HepG2 (cell line): ENCODE measurements around the gene PRMT5. TPM values are rescaled to one million over a fixed set of nuclear protein-coding genes. Genes with fewer than 3 reads are reported as not detected.

Source experiments
- ATAC-seq: fragments of 200-7000 bp; cut with Tn5 transposase; 3 replicates; pipeline ENCODE4 v1.9.1; 2020; ENCODE audit warnings: mild to moderate bottlenecking, moderate library complexity
- BruUV-seq: library from RNA; stranded (reverse); fragments of 400-500 nt; replicated peaks from 2 replicates; lab custom pipeline; 2021; lab: Mats Ljungman, UMichigan
- CTCF ChIA-PET: fragments of 300-600 bp; formaldehyde crosslinking; extraction: SDS; loops from one replicate; lab custom pipeline; 2021; ENCODE audit warnings: low total read pairs, inconsistent platforms, low intra/inter-chr PET ratio; lab: Yijun Ruan, JAX
- POLR2A ChIA-PET: fragments of 350-600 bp; sonication (Branson Sonifier 250); formaldehyde crosslinking; loops from one replicate; lab custom pipeline; 2020; ENCODE audit warnings: antibody characterized with exemption, inconsistent platforms; lab: Yijun Ruan, JAX
- DNase-seq: peaks from one replicate; pipeline ENCODE4 v3.0.0-alpha.2; 2015; ENCODE audit warnings: low spot score
- FAIRE-seq: peaks from 3 replicates; lab custom pipeline; 2011; peaks lifted over from hg19 to GRCh38; lab: Jason Lieb, UNC
- H2AFZ ChIP-seq: one replicate; pipeline ENCODE4 v1.6.1; 2011; ENCODE audit warnings: low read length, inconsistent platforms
- H3K27ac ChIP-seq: fragments of 300-600 bp; 3 replicates; pipeline ENCODE4 v1.8.0; 2011; ENCODE audit warnings: mixed run types, mild to moderate bottlenecking, mixed read lengths, low read length, inconsistent platforms; ENCODE audit not compliant: insufficient read depth; ENCODE audit errors: extremely low read length
- H3K27me3 ChIP-seq, 2 experiments: fragments of 200-600 bp in 1 of 2; 2 replicates in 1 of 2; 3 replicates in 1 of 2; pipeline versions ENCODE4 v1.6.0 to v1.8.0; 2011; ENCODE audit warnings: low read length in 2 of 2, mild to moderate bottlenecking in 2 of 2, moderate library complexity in 2 of 2, inconsistent platforms in 1 of 2; ENCODE audit not compliant: insufficient read depth in 2 of 2, control insufficient read depth in 1 of 2
- H3K36me3 ChIP-seq, 2 experiments: fragments of 200-600 bp in 1 of 2; replicated peaks in 1 of 2; 2 replicates in 1 of 2; 3 replicates in 1 of 2; pipeline versions ENCODE4 v1.5.1 to v1.8.0; 2011; ENCODE audit warnings: low read length in 2 of 2, inconsistent platforms in 1 of 2; ENCODE audit not compliant: insufficient read depth in 2 of 2, control insufficient read depth in 1 of 2
- H3K4me1 ChIP-seq: 2 replicates; pipeline ENCODE4 v1.5.1; 2012; ENCODE audit warnings: low read length, inconsistent platforms; ENCODE audit not compliant: insufficient read depth
- H3K4me2 ChIP-seq: 2 replicates; pipeline ENCODE4 v1.6.0; 2011; ENCODE audit warnings: low read depth, low read length, inconsistent platforms
- H3K4me3 ChIP-seq, 3 experiments: fragments of 200-600 bp in 1 of 3; sonication (generic), shearing (Covaris generic) in 1 of 3; replicated peaks in 1 of 3; 2 replicates each; pipeline ENCODE4 v1.5.1; 2011 to 2016; ENCODE audit warnings: low read length in 3 of 3, inconsistent platforms in 2 of 3, low read depth in 2 of 3, mild to moderate bottlenecking in 2 of 3, control low read depth in 1 of 3, mixed read lengths in 1 of 3; ENCODE audit not compliant: insufficient read depth in 1 of 3
- H3K79me2 ChIP-seq: one replicate; pipeline ENCODE4 v1.6.1; 2011; ENCODE audit warnings: low read length, inconsistent platforms; ENCODE audit not compliant: insufficient read depth
- H3K9ac ChIP-seq: 2 replicates; pipeline ENCODE4 v1.6.0; 2011; ENCODE audit warnings: mild to moderate bottlenecking, low read depth, low read length, inconsistent platforms; ENCODE audit not compliant: insufficient read depth
- H3K9me3 ChIP-seq: 2 replicates; pipeline ENCODE4 v1.5.1; 2012; ENCODE audit warnings: mild to moderate bottlenecking, low read length
- H4K20me1 ChIP-seq: 2 replicates; pipeline ENCODE4 v1.6.0; 2011; ENCODE audit warnings: inconsistent platforms, mild to moderate bottlenecking, low read length, moderate library complexity; ENCODE audit not compliant: insufficient read depth
- CREB1 ChIP-seq, 2 experiments: fragments of 450-650 bp in 1 of 2; IDR thresholded peaks; 2 replicates each; pipeline ENCODE4 v1.6.1; 2016 to 2017; ENCODE audit warnings: control low read depth in 1 of 2, mild to moderate bottlenecking in 1 of 2, missing compliant biosample characterization in 1 of 2, missing genetic modification characterization in 1 of 2
- EHMT2 ChIP-seq: fragments of 200-600 bp; sonication (generic); IDR thresholded peaks from 2 replicates; pipeline ENCODE4 v1.7.0; 2017; ENCODE audit warnings: antibody characterized with exemption, low read depth, low read length, borderline replicate concordance
- FOXP1 ChIP-seq, 2 experiments: fragments of 450-650 bp in 1 of 2; IDR thresholded peaks; 2 replicates each; pipeline ENCODE4 v1.6.1; 2017 to 2018; ENCODE audit warnings: antibody characterized with exemption in 1 of 2
- HDAC2 ChIP-seq: sonication (generic); formaldehyde crosslinking; IDR thresholded peaks from 2 replicates; pipeline ENCODE4 v1.4.0; 2020; ENCODE audit warnings: missing genetic modification reagents
- NFRKB ChIP-seq: fragments of 450-650 bp; IDR thresholded peaks from 2 replicates; pipeline ENCODE4 v1.6.1; 2017
- SNAI1 ChIP-seq: sonication (generic); formaldehyde crosslinking; IDR thresholded peaks from 2 replicates; pipeline ENCODE4 v1.5.0; 2020; ENCODE audit warnings: mild to moderate bottlenecking, missing genetic modification reagents, borderline replicate concordance
- SP1 ChIP-seq, 2 experiments: fragments of 450-650 bp in 1 of 2; sonication (generic) in 1 of 2; formaldehyde crosslinking in 1 of 2; IDR thresholded peaks; 2 replicates each; pipeline versions ENCODE4 v1.4.0 to v1.6.1; 2016 to 2020; ENCODE audit warnings: missing genetic modification reagents in 1 of 2
- SRSF9 ChIP-seq: fragments of 200-400 bp; formaldehyde crosslinking; IDR thresholded peaks from 2 replicates; pipeline ENCODE4 v1.6.1; 2018; ENCODE audit warnings: borderline replicate concordance, mild to moderate bottlenecking, low read depth, low read length; ENCODE audit not compliant: insufficient read depth, poor library complexity, severe bottlenecking
- WIZ ChIP-seq: sonication (generic); formaldehyde crosslinking; IDR thresholded peaks from 2 replicates; pipeline ENCODE4 v1.5.1; 2020; ENCODE audit warnings: mild to moderate bottlenecking, missing genetic modification reagents
- ZBTB21 ChIP-seq: sonication (generic); formaldehyde crosslinking; IDR thresholded peaks from 2 replicates; pipeline ENCODE4 v1.4.0; 2020; ENCODE audit warnings: missing genetic modification reagents
- ZNF318 ChIP-seq: sonication (generic); formaldehyde crosslinking; IDR thresholded peaks from 2 replicates; pipeline ENCODE4 v1.4.0; 2020; ENCODE audit warnings: mild to moderate bottlenecking, missing genetic modification reagents
- ZSCAN22 ChIP-seq: sonication (generic); formaldehyde crosslinking; IDR thresholded peaks from 2 replicates; pipeline ENCODE4 v1.4.0; 2020; ENCODE audit warnings: mild to moderate bottlenecking, missing genetic modification reagents
- WGBS: methylation state at CpG from one replicate; pipeline ENCODE4 v1.1.6; 2017; ENCODE audit warnings: low lambda C conversion rate; 5-methylcytosine and 5-hydroxymethylcytosine counted together
- in situ Hi-C: cut with HindIII; loops from 2 replicates; pipeline ENCODE4 v1.10.0; 2017; ENCODE audit warnings: low pct_unique_long_range_greater_than_20kb; ENCODE audit not compliant: extremely low pct_ligation_motif_present
- intact Hi-C: fragments of 100-400 bp; cut with micrococcal nuclease; formaldehyde crosslinking; loops from one replicate; pipeline ENCODE4 v1.10.0; 2022; ENCODE audit not compliant: unreplicated experiment
- polyA plus RNA-seq, 8 experiments: library from polyadenylated mRNA; depleted of rRNA in 3 of 8; stranded (reverse) in 7 of 8; unstranded in 1 of 8; fragments of >200 nt; fragmentation: Illumina TruSeq in 4 of 8; extraction: Trizol in 4 of 8; gene quantifications; 2 replicates each; pipeline versions ENCODE4 v1.2.1 to v1.2.3, GENCODE V29; 2011 to 2016; ENCODE audit warnings: low read depth in 4 of 8, missing spikeins in 1 of 8, mixed read lengths in 1 of 8; ENCODE audit not compliant: insufficient read depth in 1 of 8
- total RNA-seq, 5 experiments: library from RNA; depleted of rRNA; stranded (reverse); fragments of >200 nt; fragmentation: Illumina TruSeq; extraction: Trizol; gene quantifications; 2 replicates each; pipeline ENCODE4 v1.2.3, GENCODE V29; 2016; ENCODE audit warnings: low read depth in 1 of 5

PRMT5 gene
- total and polyA plus RNA-seq, 2 of the 13 experiments (the other 11 are each of a cell fraction or from before 2014, with no cell fraction given): 210 to 354 TPM

- peak; percentile 77 for ATAC-seq
- CTCF ChIA-PET: no interaction called here
- Histone ChIP-seq H3K27me3 (no peaks in the 10 kb centered on the region), H3K9ac (peak overlapping the region; percentile 3; the same call in 1 of the 2 replicates), H3K4me3 (no peak overlapping the region), H4K20me1 (no peaks in the 10 kb centered on the region), H3K79me2 (no peaks in the 10 kb centered on the region), H3K9me3 (no peaks in the 10 kb centered on the region), H2AFZ (no peak overlapping the region), H3K27ac (peak overlapping the region; percentile 5), H3K36me3 (peaks cover 11 to 25% of the 10 kb centered on the region in 2 experiments; a peak in 4 of 5 replicates), H3K4me1 (peaks cover 33% of the 10 kb centered on the region), H3K4me2 (peak overlapping the region; percentile 28)
- BruUV-seq: no TSS peak
- in situ Hi-C loops (no loop called here), intact Hi-C loops (no loop called here)
- peak; percentile 68 for FAIRE-seq
- POLR2A ChIA-PET: interaction anchor here (0.6 to 4.9 kb wide), 15 partner anchors 11 to 645 kb away, joined by 3 to 42 read pairs (median 5); partner anchors contain the start of genes AJUBA, DAD1, HAUS4 and LRP10
- DNase-seq: peak; percentile 74
- 46% methylated on average over 8 of the region's 8 CpGs for WGBS
- TF ChIP-seq EHMT2 (no peak), SRSF9 (no peak), ZBTB21 (CRISPR knock-in tag) (no peak), ZNF318 (CRISPR knock-in tag) (no peak), CREB1 (IDR thresholded peaks at IDR 0.05) (no peak), CREB1 (CRISPR knock-in tag; IDR thresholded peaks at IDR 0.05) (no peak), HDAC2 (CRISPR knock-in tag) (peak; percentile 26; the same call in 1 of the 2 replicates), SP1 (IDR thresholded peaks at IDR 0.05) (no peak), SP1 (CRISPR knock-in tag; IDR thresholded peaks at IDR 0.05) (0 out of 2 replicates have a peak, but pooled peaks have one; percentile 27), FOXP1 (IDR thresholded peaks at IDR 0.05) (0 out of 2 replicates have a peak, but pooled peaks have one; percentile 8), FOXP1 (CRISPR knock-in tag; IDR thresholded peaks at IDR 0.05) (0 out of 2 replicates have a peak, but pooled peaks have one; percentile 8), WIZ (CRISPR knock-in tag) (no peak), ZSCAN22 (CRISPR knock-in tag) (no peak), SNAI1 (CRISPR knock-in tag) (no peak), NFRKB (no peak)
These were observed 13.2 kb downstream of the PRMT5 start for GRCh38 chr14:22915886-22916521.
